MG63 (cell line): ENCODE measurements around the gene KCNJ6. TPM values are rescaled to one million over a fixed set of nuclear protein-coding genes. Genes with fewer than 3 reads are reported as not detected.

ENCODE experiments used
- DNase-seq: peaks from one replicate; pipeline ENCODE4 v3.0.0-alpha.2; 2020
- H3K27me3 ChIP-seq: fragments of 250-450 bp; sonication (Bioruptor Pico); 2 replicates; pipeline ENCODE4 v1.5.1; 2020; ENCODE audit warnings: mild to moderate bottlenecking, moderate library complexity
- H3K36me3 ChIP-seq: fragments of 250-450 bp; sonication (Bioruptor Pico); 2 replicates; pipeline ENCODE4 v1.5.1; 2020; ENCODE audit warnings: mild to moderate bottlenecking, moderate library complexity
- H3K4me3 ChIP-seq: fragments of 250-450 bp; sonication (Bioruptor Pico); 2 replicates; pipeline ENCODE4 v1.5.1; 2020; ENCODE audit warnings: mild to moderate bottlenecking, moderate library complexity
- H3K9me3 ChIP-seq: fragments of 250-450 bp; sonication (Bioruptor Pico); 2 replicates; pipeline ENCODE4 v1.5.1; 2020; ENCODE audit warnings: mild to moderate bottlenecking, moderate library complexity
- total RNA-seq: library from RNA; depleted of rRNA; stranded (reverse); fragments of >200 nt; shearing (Covaris generic); gene quantifications from 2 replicates; pipeline ENCODE4 v1.2.3, GENCODE V29; 2014; ENCODE audit warnings: low replicate concordance

The KCNJ6 gene
- total RNA-seq, 1 experiment from 2014 or later = not detected

DNA sequence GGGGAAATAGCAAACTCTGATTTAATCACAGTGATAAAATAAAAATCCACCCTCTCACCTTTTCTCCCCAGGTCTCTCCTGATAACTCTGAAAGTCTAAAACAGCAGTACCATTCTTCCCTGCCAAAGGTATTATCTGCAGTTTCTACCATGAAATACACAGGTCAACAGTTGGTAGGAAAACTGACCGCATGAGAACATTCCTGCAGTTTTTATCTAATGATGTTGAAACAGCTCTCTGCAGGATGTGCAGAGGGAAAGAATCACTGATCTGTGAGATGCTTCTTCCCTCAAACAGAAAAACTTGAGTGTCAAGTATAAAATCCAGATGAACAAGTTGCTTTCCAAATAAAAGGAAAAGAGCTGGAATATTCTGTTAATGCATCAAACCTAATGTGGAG lies 39.1 kb downstream of the KCNJ6 start:
- Histone ChIP-seq H3K9me3 (no peaks in the 10 kb centered on the region), H3K36me3 (no peaks in the 10 kb centered on the region), H3K4me3 (no peak overlapping the region), H3K27me3 (no peaks in the 10 kb centered on the region)
- no peak for DNase-seq

DNA sequence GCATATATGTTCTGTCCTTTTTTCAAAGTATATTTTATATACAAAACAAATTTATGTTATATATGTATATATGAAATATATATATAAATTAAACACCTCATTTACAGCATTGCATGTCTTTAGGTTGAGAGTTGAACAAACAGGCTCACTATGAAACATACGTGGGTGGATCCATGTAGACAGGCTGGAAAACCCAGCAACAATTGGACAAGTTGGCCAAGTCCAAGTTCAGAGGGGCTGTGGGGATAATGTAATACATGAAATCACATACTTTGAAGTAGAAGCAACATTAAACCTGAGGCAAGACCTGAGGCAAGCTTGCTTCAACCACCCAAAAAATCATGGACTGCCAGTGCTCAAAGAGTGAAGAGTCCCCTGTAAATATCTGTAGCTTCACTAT lies 39.7 kb downstream of the KCNJ6 start:
- no peaks in the 10 kb centered on the region for H3K9me3 ChIP-seq
- no peaks in the 10 kb centered on the region for H3K36me3 ChIP-seq
- H3K27me3 ChIP-seq = no peaks in the 10 kb centered on the region
- no peak for DNase-seq
- H3K4me3 ChIP-seq = no peak overlapping the region

DNA sequence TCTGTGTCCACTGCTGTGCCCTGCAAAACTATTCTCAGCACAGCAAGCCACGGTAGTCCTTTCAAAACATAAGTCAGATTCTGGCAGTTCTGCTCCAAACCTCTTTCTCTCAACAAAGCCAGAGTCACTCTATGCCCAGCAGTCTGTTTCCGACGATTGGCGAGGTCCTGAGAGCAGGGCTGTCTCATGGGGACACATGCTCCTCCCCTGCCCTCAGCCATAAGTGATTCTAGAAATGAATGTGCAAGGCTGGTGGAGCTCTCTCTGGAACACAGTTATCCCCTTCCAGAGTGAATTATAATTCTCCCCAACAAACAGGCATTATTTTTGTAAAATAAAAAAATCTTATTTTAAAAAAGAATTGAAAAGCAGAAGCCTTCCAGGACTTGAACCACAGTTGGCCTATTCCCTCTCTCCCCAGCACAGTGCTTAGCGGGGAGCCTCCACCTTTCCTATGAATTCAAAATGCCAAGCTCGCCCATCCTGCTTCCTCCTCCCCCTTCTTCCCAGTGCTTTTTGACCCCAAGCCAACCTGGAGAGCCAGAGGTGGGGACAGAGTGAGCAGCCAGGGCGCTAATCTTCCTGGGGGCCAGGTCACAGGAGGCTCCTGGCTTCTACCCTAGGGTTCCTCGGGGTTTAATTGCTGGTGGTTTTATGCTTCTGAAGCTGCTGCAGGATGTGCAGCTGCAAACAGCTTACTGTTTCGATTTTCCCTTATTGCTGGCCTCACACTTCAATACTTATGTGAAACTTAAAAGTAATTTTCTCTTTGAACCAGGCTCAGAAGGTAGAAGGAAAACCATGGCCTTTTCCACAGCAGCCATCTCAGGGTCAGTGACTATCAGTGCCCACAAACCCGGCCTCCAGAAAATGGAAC lies 41.1 kb downstream of the KCNJ6 start:
- Histone ChIP-seq H3K4me3 (no peak overlapping the region), H3K9me3 (no peaks in the 10 kb centered on the region), H3K27me3 (no peaks in the 10 kb centered on the region), H3K36me3 (no peaks in the 10 kb centered on the region)
- DNase-seq = no peak

DNA sequence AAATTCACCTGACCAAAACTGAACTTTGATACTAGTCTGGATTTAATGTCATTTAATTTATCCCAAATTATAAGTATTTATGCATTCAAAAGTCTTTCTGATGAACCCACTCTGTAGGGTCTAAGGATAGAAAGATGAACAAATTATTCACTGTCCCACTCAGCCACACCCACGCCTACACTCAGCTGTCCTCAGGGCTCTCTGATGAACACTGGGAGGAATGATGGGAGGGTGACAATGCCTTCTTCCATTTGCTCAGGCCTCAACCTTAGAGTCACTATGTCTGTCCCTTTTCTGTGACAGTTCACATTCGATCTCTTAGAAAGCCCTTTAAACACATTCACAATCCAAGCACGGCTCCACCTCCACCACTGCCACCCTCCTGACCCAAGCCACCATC lies 41.8 kb downstream of the KCNJ6 start:
- Histone ChIP-seq H3K9me3 (no peaks in the 10 kb centered on the region), H3K27me3 (no peaks in the 10 kb centered on the region), H3K4me3 (no peak overlapping the region), H3K36me3 (no peaks in the 10 kb centered on the region)
- no peak for DNase-seq

DNA sequence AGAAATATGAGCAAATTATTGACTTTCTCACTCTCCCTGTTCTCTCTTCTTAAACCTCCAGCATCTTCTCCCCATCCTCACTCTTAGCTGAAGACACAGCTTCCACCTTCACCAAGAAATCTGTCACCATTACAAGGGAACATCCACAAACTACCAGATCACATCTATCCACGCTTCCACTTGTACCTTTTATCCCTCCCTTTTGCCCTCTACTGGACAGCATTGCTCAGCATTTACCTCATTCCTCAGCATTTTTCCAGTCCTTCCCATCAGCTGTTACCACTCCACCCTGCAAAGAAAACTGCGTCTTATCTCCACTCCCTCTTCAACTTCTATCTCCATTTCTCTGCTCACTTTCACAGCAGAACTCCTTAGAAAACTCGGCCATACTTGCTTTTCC lies 42.6 kb downstream of the KCNJ6 start:
- DNase-seq = no peak
- Histone ChIP-seq H3K27me3 (no peaks in the 10 kb centered on the region), H3K4me3 (no peak overlapping the region), H3K9me3 (no peaks in the 10 kb centered on the region), H3K36me3 (no peaks in the 10 kb centered on the region)

DNA sequence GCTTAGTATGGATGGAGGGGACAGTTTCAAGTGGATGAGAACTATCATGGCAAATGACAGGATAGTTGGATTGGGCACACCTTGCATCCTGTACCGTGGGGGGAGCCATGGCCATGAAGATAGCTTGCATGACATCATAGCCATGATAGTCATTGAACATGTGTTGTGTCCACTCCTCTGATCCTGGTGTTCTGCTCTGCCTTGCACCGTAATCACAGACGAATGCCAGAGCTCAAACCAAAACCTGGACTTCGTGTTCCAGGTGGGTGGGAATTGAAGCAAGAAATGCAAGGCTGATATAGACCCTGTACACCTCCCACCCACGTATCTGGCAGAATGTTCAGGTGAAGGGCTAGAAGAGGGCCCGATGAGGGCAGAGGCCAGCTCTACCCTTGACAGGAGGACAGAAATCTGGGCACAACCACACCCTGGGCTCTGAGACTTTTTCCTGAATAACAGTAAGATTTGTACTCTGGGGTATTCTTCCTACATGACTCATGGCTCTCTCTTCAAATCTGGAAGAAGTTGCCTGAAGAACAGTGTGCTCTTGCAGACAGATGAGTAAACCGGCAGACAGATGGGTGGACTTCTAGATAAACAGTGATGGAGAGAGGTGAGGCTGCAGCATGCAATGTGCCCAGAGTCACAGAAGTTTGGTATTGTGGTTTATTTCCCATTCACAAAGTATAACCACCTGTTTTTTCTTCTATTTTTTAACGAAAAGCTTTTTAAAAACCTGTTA lies 45.0 kb downstream of the KCNJ6 start:
- no peak overlapping the region for H3K4me3 ChIP-seq
- H3K36me3 ChIP-seq = no peaks in the 10 kb centered on the region
- no peaks in the 10 kb centered on the region for H3K9me3 ChIP-seq
- H3K27me3 ChIP-seq = no peaks in the 10 kb centered on the region
- DNase-seq = no peak

DNA sequence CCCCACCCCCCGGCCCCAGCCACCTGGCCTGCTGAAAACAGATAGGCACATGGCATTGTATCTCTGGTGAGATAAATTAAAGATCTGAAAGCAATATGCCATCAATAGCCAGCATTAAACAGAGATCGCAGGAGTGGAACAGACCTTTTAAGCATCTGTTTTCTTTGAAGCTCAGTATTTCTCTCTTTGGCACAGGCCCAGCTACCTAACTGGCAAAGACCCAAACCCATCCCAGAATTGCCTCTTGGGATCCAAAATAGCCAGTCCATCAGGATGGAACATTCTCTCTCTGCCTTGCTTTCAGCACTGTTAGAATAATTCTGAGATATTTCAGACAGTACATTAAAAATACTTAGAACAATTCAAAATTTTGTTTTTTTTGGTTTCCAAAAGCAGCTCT lies 46.0 kb downstream of the KCNJ6 start:
- Histone ChIP-seq H3K4me3 (no peak overlapping the region), H3K27me3 (no peaks in the 10 kb centered on the region), H3K36me3 (no peaks in the 10 kb centered on the region), H3K9me3 (no peaks in the 10 kb centered on the region)
- no peak for DNase-seq

DNA sequence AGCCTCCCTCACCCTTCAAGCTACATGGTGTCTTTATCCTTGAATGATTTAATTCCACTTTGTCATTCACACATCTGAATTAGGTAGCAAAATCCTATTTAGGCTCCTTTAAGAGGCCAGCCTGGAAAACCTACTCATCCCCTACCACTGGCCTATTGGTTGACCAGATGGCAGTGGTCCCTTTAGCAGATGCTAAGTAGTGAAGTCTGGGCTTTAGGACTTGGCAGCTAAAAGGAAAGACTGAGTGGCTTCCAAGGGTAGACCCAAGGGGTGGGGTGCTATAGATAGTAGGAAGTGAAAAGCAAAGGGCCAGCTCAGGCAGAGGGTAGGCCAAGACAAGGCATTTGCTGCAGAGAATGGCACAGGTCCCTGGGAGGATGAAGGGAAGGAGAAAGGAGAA lies 46.6 kb downstream of the KCNJ6 start:
- DNase-seq = no peak
- H3K9me3 ChIP-seq = no peaks in the 10 kb centered on the region
- no peaks in the 10 kb centered on the region for H3K36me3 ChIP-seq
- H3K27me3 ChIP-seq = no peaks in the 10 kb centered on the region
- H3K4me3 ChIP-seq = no peak overlapping the region

DNA sequence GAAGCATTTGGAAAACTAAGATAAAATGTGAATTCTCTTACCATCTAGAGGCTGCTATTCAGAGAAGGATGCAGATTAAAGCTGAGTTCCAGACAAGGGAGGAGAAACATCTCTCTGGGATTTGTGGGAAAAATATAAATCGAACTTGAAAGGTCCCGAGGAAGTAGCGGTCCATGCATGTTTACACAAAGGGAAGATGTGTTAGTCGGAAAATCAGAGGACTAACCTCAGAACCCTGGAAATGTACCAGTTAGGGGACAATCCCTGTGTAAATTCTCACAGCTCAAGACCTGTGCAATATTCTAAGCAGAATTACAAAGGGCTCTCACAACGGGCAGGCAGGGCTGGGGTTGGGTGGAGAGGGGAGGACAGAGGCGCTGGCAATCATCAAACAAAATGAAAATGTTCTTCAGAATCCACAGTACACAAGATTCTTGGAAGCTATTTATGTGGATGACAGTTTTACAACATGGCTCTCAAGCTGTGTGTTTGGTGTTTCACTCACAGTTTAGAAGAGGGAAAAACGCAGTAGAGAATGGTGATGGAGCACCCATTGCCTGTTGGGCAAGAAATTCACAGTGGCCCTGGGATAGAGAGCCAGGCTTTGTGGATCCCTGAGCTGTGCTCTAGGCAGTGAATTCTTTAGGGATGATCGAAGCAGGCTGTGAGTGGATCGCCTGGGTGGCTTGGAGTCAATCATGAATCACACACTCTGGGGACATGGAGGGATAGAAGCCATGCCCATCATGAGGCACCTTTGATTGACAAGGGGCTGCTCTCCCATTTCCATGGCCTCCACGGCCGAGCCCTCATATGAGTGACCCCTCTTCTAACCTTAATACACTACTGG lies 47.6 kb downstream of the KCNJ6 start:
- Histone ChIP-seq H3K36me3 (no peaks in the 10 kb centered on the region), H3K9me3 (no peaks in the 10 kb centered on the region), H3K4me3 (no peak overlapping the region), H3K27me3 (no peaks in the 10 kb centered on the region)
- peak; percentile 42 for DNase-seq

DNA sequence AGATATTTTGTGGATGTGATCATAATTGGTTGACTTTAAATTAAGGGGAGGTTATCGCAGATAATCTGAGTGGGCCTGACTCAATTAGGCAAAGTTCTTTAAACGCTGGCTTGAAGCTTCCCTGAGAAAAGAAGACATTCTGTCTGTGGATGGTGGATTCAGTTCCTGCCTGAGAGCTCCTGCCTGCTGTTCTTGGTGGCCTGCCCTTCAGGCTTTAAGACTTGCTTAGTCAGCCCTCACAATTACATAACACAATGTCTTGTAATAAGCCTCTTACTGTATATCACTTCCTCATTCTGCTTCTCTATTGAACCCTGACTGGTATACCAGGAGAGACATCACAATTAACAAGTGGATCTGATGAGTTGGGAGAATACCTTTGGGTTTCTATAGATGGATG lies 50.2 kb downstream of the KCNJ6 start:
- H3K4me3 ChIP-seq = no peak overlapping the region
- no peak for DNase-seq
- no peaks in the 10 kb centered on the region for H3K36me3 ChIP-seq
- no peaks in the 10 kb centered on the region for H3K9me3 ChIP-seq
- H3K27me3 ChIP-seq = no peaks in the 10 kb centered on the region

DNA sequence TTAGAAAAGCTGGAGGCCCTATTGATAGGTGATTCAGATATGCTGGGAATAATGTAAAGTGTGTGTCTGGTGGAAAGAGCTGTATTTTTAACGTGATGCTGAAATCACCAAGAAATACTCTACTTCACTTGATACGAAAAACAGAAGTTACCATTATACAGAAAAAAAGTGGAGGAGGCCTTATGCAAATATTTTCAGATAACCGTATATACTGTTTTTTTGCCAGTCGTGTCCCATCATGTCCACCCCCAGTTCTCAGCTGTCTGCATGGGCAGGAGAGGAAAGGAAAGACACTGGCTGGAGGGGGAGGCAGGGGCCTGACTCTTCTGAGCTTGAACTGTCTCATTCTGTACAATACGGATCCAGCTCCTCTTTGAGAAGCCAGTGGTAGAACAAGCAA lies 51.1 kb downstream of the KCNJ6 start:
- Histone ChIP-seq H3K9me3 (no peaks in the 10 kb centered on the region), H3K27me3 (no peaks in the 10 kb centered on the region), H3K36me3 (no peaks in the 10 kb centered on the region), H3K4me3 (no peak overlapping the region)
- DNase-seq = no peak

DNA sequence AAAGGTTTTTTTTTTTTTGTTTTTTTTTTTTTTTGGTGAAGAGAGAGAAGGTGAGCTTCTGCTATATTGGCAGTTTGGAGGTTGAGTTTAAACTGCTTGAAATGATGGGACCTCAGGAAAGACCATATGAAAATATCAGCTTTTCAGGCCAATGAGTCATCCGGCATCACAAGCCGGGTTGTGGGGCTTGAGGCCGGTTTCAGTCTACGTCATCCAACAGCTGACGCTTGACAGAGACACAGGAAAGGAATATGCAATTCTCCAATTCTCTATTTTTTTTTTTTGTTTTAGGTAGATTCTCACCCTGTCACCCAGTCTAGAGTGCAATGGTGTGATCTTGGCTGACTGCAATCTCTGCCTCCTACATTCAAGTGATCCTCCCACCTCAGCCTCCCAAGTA lies 52.4 kb downstream of the KCNJ6 start:
- no peak for DNase-seq
- Histone ChIP-seq H3K36me3 (no peaks in the 10 kb centered on the region), H3K27me3 (no peaks in the 10 kb centered on the region), H3K4me3 (no peak overlapping the region), H3K9me3 (no peaks in the 10 kb centered on the region)

DNA sequence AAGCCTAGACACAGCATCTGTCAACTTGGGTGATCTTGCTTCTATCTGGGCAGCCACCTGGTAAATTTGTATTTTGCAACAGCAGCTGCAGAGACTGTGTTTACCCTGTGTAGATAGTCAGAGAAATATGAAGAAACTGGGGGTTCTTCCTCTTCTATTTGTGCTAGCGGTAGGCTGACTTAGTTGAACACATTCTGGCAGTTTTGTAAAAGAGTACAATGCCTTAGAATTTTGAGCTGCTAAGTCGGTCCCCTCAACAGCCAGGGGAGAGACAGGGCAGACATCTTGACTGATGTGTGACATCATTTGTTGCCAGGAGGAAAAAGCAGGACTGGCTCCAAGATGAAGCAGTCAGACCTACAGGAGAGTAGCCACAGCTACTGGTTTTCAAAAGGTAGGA lies 53.7 kb downstream of the KCNJ6 start:
- H3K36me3 ChIP-seq = no peaks in the 10 kb centered on the region
- no peaks in the 10 kb centered on the region for H3K9me3 ChIP-seq
- peak; percentile 5 for DNase-seq
- no peak overlapping the region for H3K4me3 ChIP-seq
- no peaks in the 10 kb centered on the region for H3K27me3 ChIP-seq

DNA sequence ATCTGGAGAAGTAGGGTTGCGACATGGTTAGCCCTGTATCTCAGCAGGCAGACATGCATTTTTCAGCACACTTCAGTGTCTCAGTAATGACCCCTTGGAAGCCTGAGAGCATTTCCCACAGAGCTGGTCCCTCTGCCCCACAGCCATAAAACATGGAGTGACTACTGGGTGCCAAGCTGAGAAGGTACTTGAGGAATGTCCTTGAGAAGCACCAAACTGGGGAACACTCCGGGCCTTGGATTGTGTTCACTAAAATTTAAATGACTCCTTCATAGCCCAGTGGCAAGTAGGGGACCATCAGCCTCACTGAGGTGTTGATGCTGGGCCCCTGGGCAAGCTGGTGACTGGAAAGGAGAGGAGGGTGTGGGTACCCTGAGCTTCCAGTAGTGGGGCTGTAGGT lies 54.7 kb downstream of the KCNJ6 start:
- H3K27me3 ChIP-seq = no peaks in the 10 kb centered on the region
- DNase-seq = no peak
- H3K9me3 ChIP-seq = no peaks in the 10 kb centered on the region
- no peak overlapping the region for H3K4me3 ChIP-seq
- H3K36me3 ChIP-seq = no peaks in the 10 kb centered on the region

DNA sequence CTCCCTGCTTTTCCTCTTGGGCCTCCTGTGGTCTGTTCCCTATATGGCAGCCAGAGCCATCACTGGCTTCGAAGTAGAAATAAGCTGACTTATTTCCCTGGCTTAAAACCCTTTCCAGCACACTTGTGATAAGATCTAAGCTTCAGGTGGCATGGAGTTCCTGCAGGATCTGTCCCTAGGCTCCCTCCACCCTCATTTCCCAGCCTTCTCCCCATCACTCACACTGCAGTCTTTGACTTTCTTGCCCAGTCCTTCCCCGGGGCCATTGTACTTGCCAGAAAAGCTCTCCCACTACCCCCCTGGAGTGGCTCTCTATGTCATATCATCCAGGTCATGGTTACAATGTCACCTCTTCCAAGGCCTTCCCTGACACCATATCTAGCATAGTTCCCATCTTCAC lies 55.8 kb downstream of the KCNJ6 start:
- DNase-seq = no peak
- Histone ChIP-seq H3K27me3 (no peaks in the 10 kb centered on the region), H3K36me3 (no peaks in the 10 kb centered on the region), H3K4me3 (no peak overlapping the region), H3K9me3 (no peaks in the 10 kb centered on the region)

DNA sequence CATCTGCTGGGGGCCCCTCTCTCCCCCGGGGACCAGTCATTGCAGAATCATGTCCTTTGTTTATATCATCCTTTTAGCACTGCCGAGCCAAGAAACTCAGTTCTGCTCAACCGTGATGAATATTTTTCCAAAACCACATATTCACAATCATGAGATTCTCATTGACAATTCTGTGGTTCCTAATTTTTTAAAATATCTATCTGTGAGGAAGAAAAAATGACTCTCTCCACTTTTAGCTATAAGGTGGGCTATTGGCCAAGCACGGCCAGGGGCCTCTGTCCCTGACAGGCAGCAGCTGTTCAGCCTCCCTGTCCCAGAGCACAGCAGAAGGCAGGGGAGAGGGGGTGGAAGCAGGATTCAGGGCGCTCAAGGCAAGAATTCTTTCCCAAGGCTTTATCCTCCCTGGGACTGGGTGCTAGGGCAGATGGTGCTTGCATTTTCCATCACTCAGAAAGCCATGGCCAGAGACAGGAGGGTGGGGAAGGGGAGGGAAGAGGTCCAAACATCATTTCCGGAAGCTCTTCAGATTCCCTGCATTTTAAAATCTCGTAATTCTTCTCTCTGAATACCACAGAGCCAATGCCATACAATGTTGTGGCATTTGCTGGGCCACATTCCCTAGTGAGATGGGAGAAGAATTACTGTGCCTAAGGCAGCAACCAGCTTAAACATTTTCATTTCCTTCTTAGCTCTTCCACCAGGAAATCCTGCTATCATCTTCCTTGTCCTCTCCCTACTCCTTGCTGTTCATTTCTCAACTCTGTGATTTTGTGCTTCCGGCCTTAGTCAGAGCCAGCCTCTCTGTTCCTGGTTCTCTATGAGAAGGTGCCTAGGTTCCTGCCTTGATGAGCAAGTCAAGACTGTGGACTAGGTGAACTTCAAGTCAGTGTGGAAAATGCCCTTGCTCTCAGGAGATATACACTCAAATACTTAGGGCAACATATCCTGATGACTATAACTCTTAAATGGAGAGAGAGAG lies 60.3 kb downstream of the KCNJ6 start:
- H3K27me3 ChIP-seq = no peaks in the 10 kb centered on the region
- no peak overlapping the region for H3K4me3 ChIP-seq
- H3K36me3 ChIP-seq = no peaks in the 10 kb centered on the region
- peaks cover 12% of the 10 kb centered on the region for H3K9me3 ChIP-seq
- peak; percentile 60 for DNase-seq
